ENCODE measurements around the gene SPINDOC. TPM values are rescaled to one million over a fixed set of nuclear protein-coding genes. Genes with fewer than 3 reads are reported as not detected.

The SPINDOC gene
- total RNA-seq: 10 to 100 TPM in 1 of 2 donors, 1 to 10 TPM in 1; 9.1 to 21.9 TPM
- 10 to 100 TPM; 29.6 to 39.4 TPM for polyA plus RNA-seq (ENCODE audit: insufficient read length in 2 of 2)
- long read RNA-seq, donor 1, transcript SPINDOC-201 (6 exons, 2,024 nt): major isoform, 8 of 8 reads
- long read RNA-seq, donor 1, partial matches to known transcripts: 0 of 8 reads
- long read RNA-seq, donor 1, other reads (novel, unspliced or antisense): 0 of 8 reads
- long read RNA-seq, donor 2, partial matches to known transcripts: 0 of 2 reads
- long read RNA-seq, donor 2, other reads (novel, unspliced or antisense): 0 of 2 reads
- long read RNA-seq, donor 3, partial matches to known transcripts: 0 of 2 reads
- long read RNA-seq, donor 3, other reads (novel, unspliced or antisense): 0 of 2 reads
- long read RNA-seq, donor 4, transcript SPINDOC-201 (6 exons, 2,024 nt): major isoform, 10 of 10 reads
- long read RNA-seq, donor 4, partial matches to known transcripts: 0 of 10 reads
- long read RNA-seq, donor 4, other reads (novel, unspliced or antisense): 0 of 10 reads

- Histone ChIP-seq H3K27me3 (ENCODE audit: control insufficient read depth, insufficient read depth, low read length) (no peaks in the 10 kb centered on the region), H3K36me3 (ENCODE audit: control insufficient read depth, insufficient read depth, low read length) (peaks cover 21% of the 10 kb centered on the region), H3K27ac (ENCODE audit: low read depth, low read length) (peak within 1 kb of the TSS; percentile 84), H3K4me3 (ENCODE audit: low read depth, low read length) (peak within 1 kb of the TSS; percentile 89), H3K4me1 (ENCODE audit: control insufficient read depth, insufficient read depth, low read length) (peaks cover 18% of the 10 kb centered on the region), H3K9me3 (ENCODE audit: control insufficient read depth, insufficient read depth, low read length) (no peaks in the 10 kb centered on the region)
- DNase-seq (ENCODE audit: low read depth in 4 of 6, low spot score in 6 of 6): peak; percentile 40 to 94 (median 76)
- WGBS (ENCODE audit: insufficient coverage): under 1% methylated on average over 63 of the region's 65 CpGs
These were observed at the start of gene SPINDOC for GRCh38 chr11:63813035-63813562. TSS of gene SPINDOC (plus strand) at chr11:63813456. CDS start at chr11:63813687, 231 bp downstream.

- Histone ChIP-seq H3K27ac (ENCODE audit: low read depth, low read length) (no peak overlapping the region), H3K4me1 (ENCODE audit: control insufficient read depth, insufficient read depth, low read length) (peaks cover 62% of the 10 kb centered on the region), H3K36me3 (ENCODE audit: control insufficient read depth, insufficient read depth, low read length) (peaks cover 42% of the 10 kb centered on the region), H3K4me3 (ENCODE audit: low read depth, low read length) (no peak overlapping the region), H3K27me3 (ENCODE audit: control insufficient read depth, insufficient read depth, low read length) (no peaks in the 10 kb centered on the region), H3K9me3 (ENCODE audit: control insufficient read depth, insufficient read depth, low read length) (no peaks in the 10 kb centered on the region)
- peak in 2 of 6 donors; percentile 57 to 73 for DNase-seq (ENCODE audit: low read depth in 4 of 6, low spot score in 6 of 6)
- WGBS (ENCODE audit: insufficient coverage): 24% methylated on average over 81 of the region's 82 CpGs
These were observed 49.5 kb upstream of the SPINDOC start for GRCh38 chr11:63763496-63764339.

- no peak for DNase-seq (ENCODE audit: low read depth in 4 of 6, low spot score in 6 of 6)
- H3K4me3 ChIP-seq (ENCODE audit: low read depth, low read length): no peak overlapping the region
These were observed 48.9 kb upstream of the SPINDOC start for GRCh38 chr11:63764340-63764678.

DNA sequence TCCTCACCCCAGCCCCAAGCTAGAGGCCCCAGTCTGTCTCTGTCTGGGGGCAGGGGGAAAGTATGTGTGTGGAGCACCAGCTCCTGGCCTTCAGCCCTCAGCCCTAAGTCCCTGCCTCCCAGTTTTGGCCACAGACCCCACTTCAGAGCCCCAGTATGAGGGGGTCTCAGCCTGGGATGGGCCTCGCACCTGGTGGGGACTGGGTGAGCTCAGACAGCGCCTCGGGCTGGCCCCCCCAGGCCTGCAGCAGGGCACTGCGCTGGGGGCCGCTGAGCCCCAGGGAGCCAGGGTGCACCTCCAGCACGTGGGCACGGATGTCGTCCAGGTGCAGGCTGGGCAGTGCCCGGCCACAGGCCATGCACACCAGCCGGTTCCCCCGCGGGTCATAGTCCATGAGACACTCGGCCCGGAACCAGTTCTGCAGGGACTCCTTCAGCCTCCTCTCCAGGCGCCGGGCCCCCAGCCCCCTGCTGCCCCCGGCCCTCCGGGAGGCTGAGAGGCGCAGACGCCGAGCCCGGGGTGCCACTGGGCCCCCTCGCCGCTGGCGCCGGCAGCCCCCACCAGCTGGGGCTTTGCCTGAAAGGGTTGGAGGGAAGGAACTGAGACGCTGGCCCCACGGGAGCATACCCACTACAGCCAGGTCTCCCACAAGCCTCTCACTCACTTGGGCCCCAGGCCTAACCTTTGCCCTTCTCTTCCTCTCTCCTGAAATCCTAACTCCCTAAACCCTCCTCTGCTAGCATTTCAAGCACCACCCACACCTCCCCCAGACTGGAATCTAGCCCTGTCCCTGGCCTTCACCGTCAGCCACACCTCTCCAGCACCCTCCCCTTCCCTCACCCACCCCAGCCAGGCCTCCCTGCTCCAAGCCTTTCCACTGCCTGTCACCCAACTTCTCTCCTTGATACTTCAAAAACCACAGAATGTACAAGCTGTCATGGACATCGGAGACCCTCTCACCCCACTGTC, 48.3 kb upstream of the SPINDOC start:
- DNase-seq (ENCODE audit: low read depth in 4 of 6, low spot score in 6 of 6): peak in 1 of 6 donors; percentile 19
- Histone ChIP-seq H3K27ac (ENCODE audit: low read depth, low read length) (no peak overlapping the region), H3K9me3 (ENCODE audit: control insufficient read depth, insufficient read depth, low read length) (no peaks in the 10 kb centered on the region), H3K4me1 (ENCODE audit: control insufficient read depth, insufficient read depth, low read length) (peaks cover 68% of the 10 kb centered on the region), H3K4me3 (ENCODE audit: low read depth, low read length) (no peak overlapping the region), H3K36me3 (ENCODE audit: control insufficient read depth, insufficient read depth, low read length) (peaks cover 39% of the 10 kb centered on the region), H3K27me3 (ENCODE audit: control insufficient read depth, insufficient read depth, low read length) (no peaks in the 10 kb centered on the region)
- 75% methylated on average over 19 of the region's 30 CpGs for WGBS (ENCODE audit: insufficient coverage)

More at GRCh38 chr11:63764340-63764678, 48.9 kb upstream of the SPINDOC start:
- Histone ChIP-seq H3K9me3 (ENCODE audit: control insufficient read depth, insufficient read depth, low read length) (no peaks in the 10 kb centered on the region), H3K36me3 (ENCODE audit: control insufficient read depth, insufficient read depth, low read length) (peaks cover 41% of the 10 kb centered on the region), H3K27me3 (ENCODE audit: control insufficient read depth, insufficient read depth, low read length) (no peaks in the 10 kb centered on the region), H3K4me1 (ENCODE audit: control insufficient read depth, insufficient read depth, low read length) (peaks cover 62% of the 10 kb centered on the region), H3K27ac (ENCODE audit: low read depth, low read length) (no peak overlapping the region)
- 73% methylated on average over 5 of the region's 23 CpGs for WGBS (ENCODE audit: insufficient coverage)

DNA sequence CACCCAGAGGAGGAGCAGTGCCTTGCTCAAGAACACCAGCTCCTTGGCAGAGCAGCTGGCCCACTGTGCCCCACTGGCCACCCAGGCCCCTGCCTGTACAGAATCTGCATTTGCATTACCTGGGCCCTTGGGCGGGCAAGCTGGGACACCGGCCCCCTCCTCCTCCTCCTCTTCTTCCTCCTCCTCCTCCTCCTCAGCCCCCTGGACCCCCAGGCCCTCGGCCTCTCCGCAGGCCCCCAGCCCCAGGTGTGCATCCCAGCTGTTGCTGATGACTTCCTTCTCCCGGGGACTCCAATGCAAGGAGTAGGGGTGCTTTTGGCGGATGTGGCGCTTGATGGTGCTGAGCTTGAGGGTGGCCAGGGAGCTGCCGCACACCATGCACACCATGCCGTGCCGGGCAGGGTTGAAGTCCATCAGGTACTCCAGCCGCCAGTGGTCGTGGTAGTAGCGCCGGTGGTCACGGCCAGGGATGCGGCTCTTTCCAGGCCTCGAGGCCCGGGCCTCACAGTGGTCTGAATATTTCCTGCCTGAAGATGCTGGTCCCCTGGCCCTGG, 47.5 kb upstream of the SPINDOC start:
- Histone ChIP-seq H3K36me3 (ENCODE audit: control insufficient read depth, insufficient read depth, low read length) (peaks cover 34% of the 10 kb centered on the region), H3K27ac (ENCODE audit: low read depth, low read length) (no peak overlapping the region), H3K9me3 (ENCODE audit: control insufficient read depth, insufficient read depth, low read length) (no peaks in the 10 kb centered on the region), H3K27me3 (ENCODE audit: control insufficient read depth, insufficient read depth, low read length) (no peaks in the 10 kb centered on the region), H3K4me1 (ENCODE audit: control insufficient read depth, insufficient read depth, low read length) (peaks cover 71% of the 10 kb centered on the region), H3K4me3 (ENCODE audit: low read depth, low read length) (no peak overlapping the region)
- no peak for DNase-seq (ENCODE audit: low read depth in 4 of 6, low spot score in 6 of 6)
- WGBS (ENCODE audit: insufficient coverage): 65% methylated on average over 14 of the region's 18 CpGs

DNA sequence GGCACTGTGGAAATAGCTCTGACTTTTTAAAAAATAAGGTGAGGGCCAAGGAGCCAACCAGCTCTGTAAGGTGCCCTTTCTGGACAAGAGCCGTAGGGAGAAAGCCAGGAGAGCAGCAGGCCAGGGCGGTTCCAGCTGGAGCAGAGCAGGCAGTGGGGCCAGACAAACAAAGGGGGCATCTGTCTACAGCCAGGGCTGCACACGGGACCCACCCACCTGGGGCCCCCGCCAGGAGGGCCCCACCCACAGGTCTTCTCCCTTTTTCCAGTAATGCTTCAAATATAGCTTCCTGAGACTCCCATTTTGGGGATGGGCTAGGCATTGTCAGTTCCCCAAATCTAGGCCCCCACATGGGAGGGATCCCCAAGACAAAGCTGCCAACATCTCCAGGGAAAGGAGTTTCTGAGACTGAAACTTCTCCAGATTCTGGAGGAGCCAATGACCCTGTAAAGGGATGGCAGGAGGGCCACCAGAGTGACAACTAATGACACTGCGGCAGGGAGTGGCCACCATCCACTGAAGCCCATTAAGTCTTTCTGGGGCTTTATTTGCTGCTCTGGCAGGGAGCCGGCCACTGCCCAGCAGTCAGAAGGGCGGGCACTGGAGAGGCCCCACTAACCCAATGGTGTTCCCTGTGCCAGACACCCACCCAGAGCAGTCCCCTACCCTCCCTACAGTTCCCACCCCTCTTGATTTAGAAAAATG, 46.6 kb upstream of the SPINDOC start:
- peak in 2 of 6 donors; percentile 40 to 62 for DNase-seq (ENCODE audit: low read depth in 4 of 6, low spot score in 6 of 6)
- Histone ChIP-seq H3K9me3 (ENCODE audit: control insufficient read depth, insufficient read depth, low read length) (no peaks in the 10 kb centered on the region), H3K27ac (ENCODE audit: low read depth, low read length) (peak overlapping the region; percentile 82), H3K4me1 (ENCODE audit: control insufficient read depth, insufficient read depth, low read length) (peaks cover 65% of the 10 kb centered on the region), H3K36me3 (ENCODE audit: control insufficient read depth, insufficient read depth, low read length) (peaks cover 28% of the 10 kb centered on the region), H3K27me3 (ENCODE audit: control insufficient read depth, insufficient read depth, low read length) (no peaks in the 10 kb centered on the region), H3K4me3 (ENCODE audit: low read depth, low read length) (peak overlapping the region; percentile 81)
- 30% methylated on average over 5 of the region's 7 CpGs for WGBS (ENCODE audit: insufficient coverage)

DNA sequence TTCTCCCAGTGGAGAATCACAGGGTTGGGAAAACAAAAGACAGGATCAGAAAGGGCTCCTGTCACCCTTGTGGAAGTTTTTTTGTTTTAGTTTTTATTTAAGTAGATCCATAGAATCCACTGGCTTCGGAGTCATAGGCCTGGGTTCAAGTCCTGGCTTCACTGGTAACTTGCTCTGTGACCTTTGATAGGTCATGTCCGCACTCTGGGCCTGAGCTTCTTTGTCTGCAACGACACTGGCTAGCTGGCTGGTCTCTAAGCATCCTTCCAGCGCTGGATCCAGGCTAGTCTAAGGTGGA, 46.0 kb upstream of the SPINDOC start:
- Histone ChIP-seq H3K36me3 (ENCODE audit: control insufficient read depth, insufficient read depth, low read length) (peaks cover 25% of the 10 kb centered on the region), H3K4me1 (ENCODE audit: control insufficient read depth, insufficient read depth, low read length) (peaks cover 59% of the 10 kb centered on the region), H3K9me3 (ENCODE audit: control insufficient read depth, insufficient read depth, low read length) (no peaks in the 10 kb centered on the region), H3K4me3 (ENCODE audit: low read depth, low read length) (peak overlapping the region; percentile 81), H3K27me3 (ENCODE audit: control insufficient read depth, insufficient read depth, low read length) (no peaks in the 10 kb centered on the region), H3K27ac (ENCODE audit: low read depth, low read length) (peak overlapping the region; percentile 82)
- WGBS (ENCODE audit: insufficient coverage): 3% methylated on average over 4 of the region's 4 CpGs
- no peak for DNase-seq (ENCODE audit: low read depth in 4 of 6, low spot score in 6 of 6)

GRCh38 chr11:63767565-63768236, 45.6 kb upstream of the SPINDOC start:
- WGBS (ENCODE audit: insufficient coverage): 0% methylated on average over 34 of the region's 34 CpGs
- Histone ChIP-seq H3K9me3 (ENCODE audit: control insufficient read depth, insufficient read depth, low read length) (no peaks in the 10 kb centered on the region), H3K4me3 (ENCODE audit: low read depth, low read length) (peak overlapping the region; percentile 81), H3K4me1 (ENCODE audit: control insufficient read depth, insufficient read depth, low read length) (peaks cover 55% of the 10 kb centered on the region), H3K27ac (ENCODE audit: low read depth, low read length) (peak overlapping the region; percentile 82), H3K27me3 (ENCODE audit: control insufficient read depth, insufficient read depth, low read length) (no peaks in the 10 kb centered on the region), H3K36me3 (ENCODE audit: control insufficient read depth, insufficient read depth, low read length) (peaks cover 25% of the 10 kb centered on the region)
- peak in 3 of 6 donors; percentile 78 to 95 (median 95) for DNase-seq (ENCODE audit: low read depth in 4 of 6, low spot score in 6 of 6)
